Pulmonary artery endothelial cell (primary cell): Measurements from ENCODE around the gene CREB5. TPM values are rescaled to one million over a fixed set of nuclear protein-coding genes. Genes with fewer than 3 reads are reported as not detected.

ENCODE experiments used
- DNase-seq: peaks from one replicate; pipeline ENCODE4 v3.0.0-alpha.2; 2011; ENCODE audit warnings: low read depth, low spot score
- total RNA-seq: library from RNA; depleted of rRNA; stranded (reverse); fragments of >200 nt; gene quantifications from 2 replicates; pipeline ENCODE4 v1.2.3, GENCODE V29; 2014

CREB5 gene
- total RNA-seq, 1 donor from 2014 or later: 2.8 TPM

DNA sequence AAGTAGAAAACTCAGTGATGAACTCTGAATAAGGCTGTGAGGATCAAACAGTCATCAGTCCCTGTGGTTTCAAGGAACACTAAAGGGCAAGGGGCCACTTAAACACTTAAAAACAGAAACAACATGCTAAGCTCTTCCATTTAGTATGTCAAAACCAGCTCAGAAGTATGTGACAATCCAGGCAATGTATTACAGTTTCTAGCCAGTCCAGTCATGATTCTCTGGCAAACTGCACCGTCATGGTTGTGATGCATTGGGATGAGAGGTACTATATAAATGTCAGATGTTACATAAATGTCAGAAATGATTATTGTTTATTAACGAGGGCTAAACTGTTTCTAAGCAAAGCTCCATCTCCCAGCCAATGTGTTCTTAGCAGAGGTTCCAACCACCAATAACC, 4.7 kb upstream of the CREB5 start:
- no peak for DNase-seq

DNA sequence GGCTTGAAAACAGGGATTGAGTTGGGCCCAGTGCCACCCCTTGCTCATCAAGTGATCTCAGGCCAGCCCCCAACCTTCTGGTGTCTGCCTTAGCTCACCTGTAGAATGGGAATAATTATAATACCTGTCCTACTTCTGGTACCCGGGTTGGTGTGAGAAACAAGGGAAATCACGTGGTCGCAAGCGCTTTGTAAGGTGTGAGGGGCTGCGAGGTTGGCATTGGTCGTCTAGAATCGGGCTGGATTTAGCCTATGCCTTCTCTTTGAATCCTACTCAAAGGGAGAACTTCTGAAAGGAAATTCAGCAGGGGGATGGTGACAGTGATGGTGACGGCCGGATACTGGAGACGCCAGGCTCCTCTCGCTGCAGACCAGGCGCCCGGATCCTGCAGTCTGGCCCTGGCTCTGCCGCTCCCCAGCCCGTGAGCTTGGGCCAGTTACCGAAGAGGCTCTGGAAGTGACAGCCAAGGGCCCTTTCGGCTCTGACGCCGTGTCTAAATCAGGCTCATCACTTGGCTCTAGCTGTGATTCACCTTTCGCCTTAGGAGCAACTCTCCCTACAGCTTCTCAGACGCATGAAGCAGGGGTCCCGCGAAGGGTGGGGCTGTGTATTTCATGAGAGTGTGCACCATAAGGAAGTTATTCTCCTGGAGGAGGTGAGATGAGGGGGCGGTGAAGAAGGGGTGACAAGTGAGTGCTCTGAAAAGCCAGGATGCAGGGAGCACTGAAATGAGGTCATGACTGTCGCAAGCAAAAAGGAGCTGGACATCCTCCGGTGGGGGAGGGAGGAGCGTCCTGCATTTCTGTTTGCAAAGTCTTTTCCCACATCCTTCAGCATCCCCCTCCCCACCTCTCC, 4.0 kb upstream of the CREB5 start:
- no peak for DNase-seq

DNA sequence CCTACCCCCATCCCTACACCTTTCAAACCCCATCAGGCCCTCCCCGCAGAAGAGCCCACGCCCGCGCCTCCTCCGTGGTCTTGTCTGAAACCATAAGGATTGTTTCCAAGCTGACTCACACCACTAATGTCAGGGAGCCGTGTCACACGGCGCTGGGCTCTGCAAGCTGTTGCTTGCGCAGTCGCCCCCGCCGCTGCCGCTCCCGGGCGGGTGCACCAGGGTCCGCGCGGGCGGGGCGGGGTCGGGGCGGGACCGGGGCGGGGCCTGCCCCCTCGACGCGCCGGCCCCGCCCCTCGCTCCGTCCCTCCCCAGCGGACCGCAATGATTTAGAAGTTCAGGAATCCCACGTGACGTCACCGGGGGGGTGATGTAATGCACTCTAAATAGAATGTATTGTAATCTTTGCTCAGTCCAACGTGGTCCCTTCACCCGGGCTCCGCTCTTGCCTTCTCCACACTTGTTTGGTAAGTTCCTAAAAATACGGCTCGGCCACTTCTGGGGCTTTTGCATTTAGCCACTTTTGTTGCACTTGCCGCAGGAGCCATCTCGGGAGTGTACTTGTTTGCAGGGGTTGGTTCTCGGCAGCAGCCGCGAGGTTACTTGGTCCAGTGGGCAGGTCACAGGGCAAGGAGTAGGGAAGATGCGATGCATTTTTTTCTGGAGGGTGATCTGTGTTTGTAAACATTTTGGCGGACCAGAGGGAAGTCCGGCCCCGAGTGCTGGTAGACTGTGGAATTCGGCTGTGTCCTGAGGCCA, 3.2 kb upstream of the CREB5 start:
- DNase-seq: peak; percentile 71

DNA sequence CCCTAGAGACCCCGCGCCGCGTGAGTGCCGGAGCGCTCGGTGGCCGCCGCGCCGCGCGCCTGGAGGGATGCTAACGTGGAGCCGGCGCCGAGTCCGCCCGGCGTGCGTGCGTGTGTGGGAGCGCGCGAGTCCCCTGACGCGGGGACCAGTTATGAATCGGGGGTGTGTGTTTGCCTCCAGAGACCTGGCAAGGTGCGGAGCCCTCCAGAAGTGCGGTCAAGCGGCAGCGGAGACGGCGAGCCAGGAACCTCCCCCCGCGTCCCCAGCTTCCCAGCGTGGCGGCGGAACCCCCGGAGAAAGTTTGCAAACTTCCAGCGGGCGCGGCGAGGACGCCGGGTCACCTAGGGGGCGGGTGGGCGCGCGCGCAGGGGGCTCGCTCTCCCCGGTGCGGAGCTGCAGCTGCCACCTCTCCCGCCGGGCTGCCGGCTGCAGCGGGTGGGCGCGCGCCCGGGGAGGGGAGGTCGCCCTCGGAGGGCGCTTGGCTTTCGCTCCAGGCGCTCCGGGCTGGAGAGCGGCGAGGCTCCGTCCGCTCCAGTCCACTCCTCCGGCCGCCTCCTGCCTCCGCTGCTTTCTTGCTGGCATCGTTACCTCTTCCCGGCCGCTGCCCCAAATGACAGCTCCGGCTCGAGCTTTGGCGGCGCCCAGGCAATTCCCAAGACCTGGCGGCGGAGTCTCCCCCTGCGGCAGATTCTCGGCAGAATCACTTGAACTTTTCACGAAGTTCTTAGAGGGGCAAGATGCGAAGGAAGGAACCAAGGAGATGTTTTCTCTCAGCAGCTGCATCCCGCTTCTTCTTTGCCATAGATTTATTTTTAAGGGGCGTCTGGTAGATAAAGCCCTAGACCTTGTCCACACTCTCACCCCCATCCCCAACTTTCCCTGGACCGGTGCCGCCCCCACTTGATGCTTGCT, 2.3 kb upstream of the CREB5 start:
- no peak for DNase-seq

DNA sequence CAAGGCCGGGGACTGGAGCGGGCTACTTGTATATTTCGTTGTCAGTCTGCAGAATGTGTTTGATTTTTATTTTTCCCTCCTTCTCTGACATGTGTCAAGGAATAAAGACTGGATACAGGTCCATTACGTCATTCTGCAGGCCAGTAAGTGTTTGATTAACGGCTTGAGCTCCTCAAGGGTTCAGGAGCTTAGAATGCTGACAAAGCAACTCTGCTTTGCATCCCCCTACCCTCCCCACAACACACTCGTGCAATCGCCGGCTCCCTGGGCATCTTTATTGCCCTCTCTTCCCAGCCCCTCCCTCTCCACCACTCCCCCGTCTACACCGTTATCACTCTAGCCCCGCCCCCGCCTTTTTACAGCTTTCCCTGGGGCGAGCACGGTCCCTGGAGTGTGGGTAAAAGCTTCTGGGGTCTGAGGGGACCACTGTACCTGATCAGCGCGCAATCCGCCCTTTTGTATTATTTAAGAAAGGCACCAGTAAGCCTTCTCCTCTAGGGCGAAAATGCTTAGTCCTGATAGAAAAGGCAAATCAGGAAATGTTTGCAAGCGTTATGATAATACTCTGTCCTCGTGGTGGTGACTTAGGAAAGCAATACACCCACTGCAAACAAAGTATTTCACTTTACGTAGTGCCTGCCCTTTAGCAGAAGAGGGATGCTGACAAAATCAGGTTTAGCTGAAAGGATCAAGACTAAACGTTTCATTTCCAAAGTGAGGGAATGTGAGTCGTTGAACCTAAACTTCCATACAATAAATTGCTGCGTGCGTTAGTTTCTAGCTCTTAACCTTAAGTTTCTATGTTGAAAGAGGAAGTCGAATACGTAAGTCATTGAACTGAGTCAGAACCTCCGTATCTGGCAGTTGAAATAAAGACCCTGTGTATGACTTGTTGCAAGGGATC, 1.4 kb upstream of the CREB5 start:
- no peak for DNase-seq

DNA sequence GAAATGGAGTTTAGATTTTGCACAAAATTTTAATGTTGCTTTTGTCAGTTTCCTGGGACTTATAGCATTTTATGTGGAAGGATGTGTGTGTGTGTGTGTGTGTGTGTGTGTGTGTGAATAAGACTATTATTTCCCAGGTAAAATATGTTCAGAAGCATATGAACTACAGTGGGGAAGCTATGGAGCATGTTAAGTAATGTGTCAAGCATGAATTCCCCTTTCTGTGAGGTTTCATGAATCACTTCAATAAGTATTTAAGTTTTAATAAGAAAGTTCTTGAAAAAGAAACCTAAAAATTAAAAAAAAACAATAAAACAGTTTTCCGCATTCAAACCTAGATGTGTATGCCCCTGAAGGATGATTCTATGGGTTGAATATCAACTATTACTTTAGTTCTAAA, 693 bp downstream of the CREB5 start:
- no peak for DNase-seq

DNA sequence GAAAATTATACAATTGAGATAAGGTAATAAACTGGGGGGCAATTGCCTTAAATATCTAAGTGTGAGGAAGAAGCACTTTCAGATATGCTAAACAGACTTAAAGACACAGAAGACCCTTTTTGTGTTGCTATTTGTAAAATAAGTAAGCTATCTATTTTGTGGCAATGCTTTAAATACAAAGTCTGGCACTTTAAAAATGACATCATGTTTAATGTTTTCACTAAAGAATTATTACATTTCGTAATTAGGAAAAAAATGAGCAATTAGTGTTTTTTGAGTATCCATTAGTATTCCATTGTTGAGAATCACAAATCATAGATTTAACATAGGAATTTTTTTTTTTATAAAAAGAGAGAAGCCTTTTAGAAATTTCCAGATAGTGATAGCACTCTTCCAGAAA, 2.1 kb downstream of the CREB5 start:
- no peak for DNase-seq

DNA sequence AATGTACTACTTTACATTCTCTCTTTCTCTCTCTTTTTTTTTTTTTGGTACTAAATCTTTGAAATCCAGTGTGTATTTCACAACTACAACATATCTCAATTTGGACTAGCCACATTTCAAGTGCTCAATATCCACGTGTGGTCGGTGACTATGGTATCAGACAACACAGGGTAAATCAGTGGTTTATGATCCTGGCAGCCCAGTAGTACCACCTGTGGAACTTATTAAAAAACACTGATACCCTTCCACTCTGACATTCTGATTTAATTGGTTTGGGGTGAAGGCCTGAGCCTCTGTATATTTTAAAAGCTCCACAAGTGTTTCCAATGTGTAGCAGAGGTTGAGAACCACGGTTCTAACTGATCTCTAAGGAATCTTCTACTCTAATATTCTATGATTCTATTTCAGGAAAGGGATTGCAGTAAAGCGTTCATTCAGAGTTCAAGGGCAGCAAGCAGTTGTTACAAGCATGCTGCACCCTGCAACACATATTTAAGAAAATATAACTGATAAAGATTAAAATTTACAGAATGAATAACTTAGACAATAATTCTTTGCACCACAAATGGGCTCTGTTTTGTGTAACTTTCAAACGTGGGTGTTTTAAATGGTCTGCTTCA, 5.1 kb downstream of the CREB5 start:
- no peak for DNase-seq

DNA sequence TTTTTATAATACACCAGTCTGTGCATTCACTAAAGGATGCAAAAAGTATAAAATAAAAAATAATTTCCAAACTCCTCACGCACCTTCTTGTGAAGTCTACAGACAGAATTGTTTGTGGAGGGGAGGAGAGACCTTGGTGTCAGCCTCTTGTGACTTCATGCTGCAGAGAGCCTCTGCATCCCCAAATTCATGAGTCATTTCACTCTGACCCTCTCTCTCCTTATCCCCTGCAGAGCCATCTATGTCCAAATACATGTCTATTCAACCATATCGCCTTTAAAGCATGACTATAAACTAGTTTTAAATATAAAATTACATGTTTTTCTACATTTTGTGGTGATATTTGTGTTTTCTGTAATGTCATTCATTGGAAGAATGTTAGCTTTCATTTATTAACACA, 6.0 kb downstream of the CREB5 start:
- DNase-seq: no peak

DNA sequence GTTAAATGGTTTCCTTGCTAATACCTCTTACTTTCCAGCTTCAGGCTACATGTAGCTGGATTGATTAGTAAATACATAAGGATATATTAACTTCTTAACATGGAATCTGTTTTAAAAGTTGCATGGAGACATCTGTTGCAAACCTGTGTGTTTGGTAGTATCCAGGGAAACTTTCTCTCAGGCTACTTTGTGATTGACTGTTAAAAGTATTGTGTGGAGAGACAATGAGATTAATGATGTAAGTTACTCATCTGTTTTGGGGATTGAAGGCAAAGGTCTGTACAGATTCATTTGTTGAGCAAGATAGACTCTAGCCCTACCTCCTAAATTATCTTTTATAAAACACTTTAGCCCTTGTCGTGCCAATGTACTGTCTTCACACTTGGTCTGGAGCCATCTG, 6.6 kb downstream of the CREB5 start:
- DNase-seq: no peak

DNA sequence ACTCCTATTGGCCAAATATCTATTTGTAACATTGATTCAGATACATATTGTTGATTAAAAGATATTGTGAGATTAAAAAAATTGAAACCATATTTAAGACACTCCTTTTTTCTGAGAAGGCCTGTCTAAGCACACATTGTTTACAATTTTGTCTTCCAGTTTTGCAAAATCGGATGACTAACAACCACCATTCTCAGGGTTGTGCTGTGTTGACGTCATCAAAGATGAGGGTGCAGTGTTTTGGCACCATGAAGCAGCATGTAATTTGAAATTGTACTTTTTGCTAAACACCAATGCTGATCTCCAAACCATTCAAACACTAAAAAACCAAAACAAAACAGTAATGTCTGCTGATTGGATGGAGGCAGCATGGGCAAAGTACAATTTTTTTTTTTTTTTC, 7.4 kb downstream of the CREB5 start:
- DNase-seq: no peak

DNA sequence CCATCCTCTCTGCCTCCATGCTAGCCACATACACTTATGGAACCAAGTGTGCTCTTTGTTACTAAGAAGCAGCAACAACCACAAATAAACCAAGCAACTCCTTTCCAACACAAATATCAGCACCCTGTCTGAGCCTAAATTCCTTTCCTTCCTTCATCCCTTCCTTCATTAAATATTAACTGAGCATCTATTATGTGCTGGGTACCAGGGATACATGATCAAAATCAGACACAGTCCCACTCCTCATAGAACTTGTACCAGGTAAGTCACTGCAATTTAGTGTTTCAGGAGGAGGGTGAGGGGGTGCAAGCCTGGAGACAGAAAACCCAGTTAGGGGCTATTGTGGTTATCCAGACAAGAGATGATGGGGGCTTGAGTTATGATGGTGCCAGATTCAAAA, 10.8 kb downstream of the CREB5 start:
- no peak for DNase-seq

DNA sequence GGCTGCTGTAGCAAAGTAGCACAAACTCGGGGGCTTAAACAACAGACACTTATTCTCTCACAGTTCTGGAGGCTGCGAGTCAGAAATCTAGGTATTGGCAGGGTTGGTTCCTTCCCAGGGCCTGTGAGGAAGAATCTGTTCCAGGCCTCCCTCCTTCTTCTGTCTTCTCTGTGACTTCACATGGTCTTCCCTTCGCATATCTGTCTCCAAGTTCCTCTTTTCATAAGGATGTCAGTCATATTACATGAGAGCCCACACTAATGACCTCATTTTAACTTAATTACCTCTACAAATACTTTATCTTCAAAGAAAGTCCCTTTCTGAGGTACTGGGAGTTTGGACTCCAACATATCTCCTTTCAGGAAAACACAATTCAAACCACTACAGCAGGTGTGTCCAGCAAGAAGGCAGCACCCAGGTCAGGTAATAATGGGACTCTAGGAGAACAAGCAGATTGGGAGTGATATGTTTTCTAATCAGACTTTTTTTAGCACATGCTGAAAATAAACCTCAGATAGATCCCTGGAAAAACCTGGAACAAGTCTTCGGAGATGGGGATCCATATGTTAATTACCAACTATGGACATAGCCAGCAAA, 11.7 kb downstream of the CREB5 start:
- DNase-seq: no peak

DNA sequence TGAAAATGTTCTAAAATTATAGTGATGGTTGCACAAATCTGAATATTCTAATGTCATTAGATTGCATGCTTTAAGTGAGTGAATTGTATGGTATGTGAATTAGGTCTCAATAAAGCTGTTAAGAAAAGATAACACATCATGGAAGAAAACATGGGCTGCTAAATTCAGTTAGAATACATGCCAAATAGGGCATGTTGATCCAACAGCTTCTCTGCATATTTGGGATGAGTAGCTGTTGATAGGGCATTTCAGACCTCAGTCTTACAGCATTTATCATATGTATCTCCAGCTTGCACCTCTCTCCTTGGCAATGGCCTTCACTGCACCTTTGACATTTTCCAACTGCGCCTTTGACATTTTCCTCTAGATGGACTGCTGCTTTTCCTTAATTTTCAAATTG, 13.2 kb downstream of the CREB5 start:
- no peak for DNase-seq

DNA sequence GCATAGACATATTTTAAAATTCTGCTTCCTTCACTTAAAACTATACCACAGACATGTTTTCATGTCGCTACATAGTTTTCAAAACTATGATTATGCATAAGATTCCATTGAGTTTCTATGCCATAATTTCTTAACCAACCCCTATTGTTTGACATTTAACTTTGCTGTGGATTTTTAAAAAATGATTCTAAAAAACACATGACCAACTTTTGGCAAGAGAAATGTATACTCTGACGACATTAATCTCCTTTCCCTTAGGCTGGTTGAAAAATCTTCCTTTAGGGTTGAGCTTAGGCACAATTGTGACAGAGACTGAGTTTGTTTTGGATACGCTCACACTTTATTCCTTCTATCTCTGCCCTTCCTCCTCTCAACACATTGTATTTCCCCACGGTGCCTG, 14.9 kb downstream of the CREB5 start:
- no peak for DNase-seq

DNA sequence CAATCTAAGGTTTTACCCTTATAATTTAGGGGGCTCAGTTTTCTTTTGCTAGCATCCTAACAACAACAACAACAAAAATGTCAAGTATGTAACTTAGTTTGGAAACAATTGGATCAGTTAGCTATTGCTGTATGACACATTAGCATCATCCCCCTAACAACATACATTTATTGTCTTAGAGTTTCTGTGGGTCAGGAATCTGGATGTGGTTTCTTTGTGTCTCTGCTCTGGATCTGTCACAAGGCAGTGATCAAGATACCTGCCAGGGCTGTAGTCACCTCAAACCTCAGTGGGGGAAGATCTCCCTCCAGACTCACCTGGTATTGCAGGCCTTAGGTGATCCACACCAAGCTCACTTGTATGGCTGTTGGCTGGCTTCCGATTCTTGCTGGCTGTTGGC, 18.3 kb downstream of the CREB5 start:
- DNase-seq: no peak

DNA sequence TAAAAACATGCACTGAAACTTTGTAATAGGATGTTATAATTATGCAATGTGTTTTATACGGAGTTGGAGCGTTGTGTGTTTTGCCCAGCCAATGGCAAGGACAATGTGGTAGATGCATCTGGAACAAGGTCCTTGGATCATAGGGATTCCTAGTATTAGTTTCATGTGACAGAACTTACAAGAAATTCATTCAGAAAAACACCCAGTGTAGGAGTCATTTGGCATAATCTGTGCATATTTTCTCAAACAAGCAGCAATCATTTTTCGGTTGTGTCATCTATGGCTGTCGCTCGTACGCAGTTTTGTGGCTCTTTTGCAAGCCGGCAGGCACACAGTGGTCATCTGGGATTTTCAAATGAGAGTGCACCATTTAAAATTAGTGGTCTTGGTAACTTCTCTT, 19.8 kb downstream of the CREB5 start:
- DNase-seq: no peak

DNA sequence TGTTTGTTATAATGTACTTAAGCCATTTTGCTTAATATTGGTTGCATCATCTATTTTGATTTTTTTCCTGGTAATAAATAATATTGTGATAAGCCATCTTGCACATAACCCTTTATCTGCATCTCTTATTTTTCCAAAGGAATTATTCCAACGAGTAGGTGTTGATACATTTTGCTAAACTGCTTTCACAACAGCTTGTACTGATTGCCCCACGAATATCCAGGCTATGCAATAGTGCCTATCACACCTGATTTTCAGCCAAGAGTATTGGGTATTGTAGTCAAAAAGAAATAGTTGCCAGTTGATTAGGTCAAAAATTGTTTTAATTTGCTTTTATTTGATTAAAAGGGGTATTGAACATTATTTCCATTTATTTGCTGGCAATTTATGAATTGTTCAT, 20.7 kb downstream of the CREB5 start:
- no peak for DNase-seq

DNA sequence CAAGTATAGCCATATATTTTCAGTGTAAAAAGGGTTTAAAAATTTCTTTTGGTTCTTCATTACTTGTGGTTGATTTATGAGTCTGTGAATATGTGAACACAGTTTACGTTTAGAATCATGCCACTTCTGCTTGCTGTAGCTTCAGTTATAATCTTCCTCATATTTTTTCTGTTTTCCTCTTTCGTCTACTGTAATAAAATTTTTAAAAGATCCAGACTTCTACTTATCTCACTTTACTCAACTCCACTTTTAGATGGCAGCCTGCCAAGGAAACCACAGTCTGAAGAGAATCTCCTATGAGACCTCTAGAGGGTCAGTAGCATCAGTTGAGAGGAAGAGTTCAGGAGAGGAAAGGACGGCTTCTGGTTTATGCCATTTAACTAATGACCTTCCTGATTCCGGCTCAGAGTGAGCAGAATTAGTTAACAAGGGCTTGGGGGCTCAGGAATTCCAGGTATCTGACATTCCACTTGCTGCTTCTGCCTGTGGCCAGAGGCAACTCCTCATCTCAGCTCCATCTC, 21.4 kb downstream of the CREB5 start:
- no peak for DNase-seq

DNA sequence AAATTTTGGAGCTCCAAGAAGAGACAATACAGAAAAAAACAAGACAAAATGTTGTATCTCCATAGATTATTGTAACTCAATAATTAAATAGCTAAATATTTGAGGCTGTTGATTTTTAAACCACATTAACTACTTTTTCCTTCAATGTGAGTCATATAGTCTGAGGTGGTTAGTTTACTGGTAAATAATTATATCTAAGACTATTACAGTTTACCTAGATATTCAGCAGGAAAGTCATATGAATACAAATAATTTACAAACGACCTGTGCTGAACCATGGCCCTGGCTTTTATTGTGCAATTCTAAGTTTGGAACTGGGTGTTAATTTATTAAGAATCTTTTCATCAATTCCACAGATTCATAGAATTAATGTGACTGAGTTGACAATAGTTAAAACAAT, 22.2 kb downstream of the CREB5 start:
- no peak for DNase-seq
